Measurements from ENCODE around the gene UCP3. TPM values are rescaled to one million over a fixed set of nuclear protein-coding genes. Genes with fewer than 3 reads are reported as not detected.

UCP3 gene
- total and polyA plus RNA-seq, 12 donors = 0.61 to 12.6 (median 1.6) TPM

DNA sequence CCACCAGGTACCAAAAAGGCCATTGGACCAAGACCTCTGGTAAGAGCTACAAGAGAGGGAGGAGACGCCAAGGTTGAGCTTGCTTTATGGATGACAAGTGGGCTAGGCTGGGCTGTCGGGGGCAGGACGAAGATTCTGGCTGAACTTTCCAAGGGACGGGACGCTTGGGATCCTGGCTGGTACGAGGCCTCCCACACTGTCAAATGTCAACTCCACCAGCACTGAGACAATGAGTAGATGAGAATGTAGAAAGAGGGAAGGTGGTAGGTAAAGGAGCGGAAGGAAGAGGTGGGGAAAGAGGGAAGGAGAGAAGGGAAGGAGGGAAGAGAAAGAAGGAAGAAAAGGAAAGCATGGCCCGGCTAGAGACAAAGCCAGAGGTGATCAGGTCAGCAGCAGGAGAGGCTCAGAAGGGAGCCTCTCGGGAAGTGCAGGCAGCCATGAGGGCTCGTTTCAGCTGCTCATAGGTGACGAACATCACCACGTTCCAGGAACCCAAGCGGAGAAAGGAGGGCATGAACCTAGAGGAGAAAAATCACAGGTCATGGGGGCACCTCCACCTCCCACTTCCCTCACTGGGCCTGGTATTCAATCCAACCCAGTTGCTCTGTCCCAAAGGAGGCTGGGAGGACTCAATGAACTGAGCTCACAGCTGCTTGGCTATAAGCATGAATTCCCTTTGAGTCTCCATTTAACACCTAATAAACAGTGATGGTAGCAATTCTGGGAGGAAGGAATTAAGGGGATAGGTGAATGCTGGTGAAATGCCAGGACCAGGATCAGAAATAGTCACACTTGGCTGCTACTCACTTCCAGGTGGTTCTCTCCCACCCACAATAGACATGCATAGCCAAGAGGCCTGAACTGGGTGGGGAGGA, 34.0 kb downstream of the UCP3 start:
- no peaks in the 10 kb centered on the region for H3K27me3 ChIP-seq
- DNase-seq (no peak), ATAC-seq (no peak)
- peak overlapping the region in 1 of 10 donors; percentile 65 for H3K27ac ChIP-seq
- no peak overlapping the region for H3K4me3 ChIP-seq
- peaks cover 0 to 60% (median 6%) of the 10 kb centered on the region in 9 donors for H3K36me3 ChIP-seq
- H3K4me1 ChIP-seq = peaks cover 0 to 68% (median 5%) of the 10 kb centered on the region in 9 donors
- no peaks in the 10 kb centered on the region for H3K9me3 ChIP-seq
- intact Hi-C loops (cut with DNase I) = loop anchor here in 1 of 10 donors (10.0 kb wide), 1 partner anchor 50 kb away; no protein-coding TSS in a partner anchor
- 93 to 95% methylated on average over 13 of the region's 13 CpGs for WGBS, 2 donors
- TF ChIP-seq, protein P1, sequence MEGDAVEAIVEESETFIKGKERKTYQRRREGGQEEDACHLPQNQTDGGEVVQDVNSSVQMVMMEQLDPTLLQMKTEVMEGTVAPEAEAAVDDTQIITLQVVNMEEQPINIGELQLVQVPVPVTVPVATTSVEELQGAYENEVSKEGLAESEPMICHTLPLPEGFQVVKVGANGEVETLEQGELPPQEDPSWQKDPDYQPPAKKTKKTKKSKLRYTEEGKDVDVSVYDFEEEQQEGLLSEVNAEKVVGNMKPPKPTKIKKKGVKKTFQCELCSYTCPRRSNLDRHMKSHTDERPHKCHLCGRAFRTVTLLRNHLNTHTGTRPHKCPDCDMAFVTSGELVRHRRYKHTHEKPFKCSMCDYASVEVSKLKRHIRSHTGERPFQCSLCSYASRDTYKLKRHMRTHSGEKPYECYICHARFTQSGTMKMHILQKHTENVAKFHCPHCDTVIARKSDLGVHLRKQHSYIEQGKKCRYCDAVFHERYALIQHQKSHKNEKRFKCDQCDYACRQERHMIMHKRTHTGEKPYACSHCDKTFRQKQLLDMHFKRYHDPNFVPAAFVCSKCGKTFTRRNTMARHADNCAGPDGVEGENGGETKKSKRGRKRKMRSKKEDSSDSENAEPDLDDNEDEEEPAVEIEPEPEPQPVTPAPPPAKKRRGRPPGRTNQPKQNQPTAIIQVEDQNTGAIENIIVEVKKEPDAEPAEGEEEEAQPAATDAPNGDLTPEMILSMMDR (IDR thresholded peaks at IDR 0.05) = no peak

DNA sequence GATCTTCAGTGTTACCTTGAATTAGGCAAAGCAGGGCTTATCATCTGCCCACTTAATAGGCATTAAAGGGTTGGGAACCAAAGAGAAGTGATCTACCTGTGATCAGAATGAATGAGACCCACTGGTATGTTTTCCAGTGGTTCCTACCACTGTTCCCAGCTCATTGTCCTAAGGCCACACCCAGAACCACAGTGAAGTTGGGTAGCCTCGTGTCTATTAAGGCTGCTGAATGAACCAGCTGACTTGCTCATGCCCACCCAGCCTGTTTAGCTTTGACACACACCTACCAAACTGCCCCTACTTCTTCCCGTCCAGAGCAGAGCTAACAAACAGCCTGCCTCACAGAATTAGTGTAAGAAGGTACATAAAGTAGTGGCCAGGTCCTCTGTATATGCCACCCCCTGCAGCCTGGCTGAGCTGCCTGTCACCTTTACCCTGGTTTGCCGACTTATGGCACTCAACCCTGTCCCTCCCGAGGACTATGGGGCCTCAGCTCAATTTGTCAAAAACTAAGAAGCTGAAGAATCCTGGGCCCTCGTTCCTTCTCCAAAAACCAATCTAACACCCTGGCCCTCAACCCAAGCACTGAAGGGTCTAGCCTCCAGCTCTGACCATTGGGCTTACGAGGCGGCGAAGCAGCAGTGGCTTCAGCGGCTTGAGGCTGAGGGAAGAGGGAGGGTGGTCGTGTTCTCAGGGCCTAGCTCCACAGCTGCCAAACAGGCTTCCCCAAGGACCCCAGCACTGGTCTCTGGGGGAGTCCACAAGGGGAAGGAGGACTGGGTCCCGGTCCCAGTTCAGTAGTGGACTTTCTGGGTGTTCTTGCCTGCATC, 36.0 kb downstream of the UCP3 start:
- intact Hi-C loops (cut with DNase I) = loop anchor here in 1 of 10 donors (10.0 kb wide), 1 partner anchor 52 kb away; no protein-coding TSS in a partner anchor
- TF ChIP-seq, protein P1 (IDR thresholded peaks at IDR 0.05) = no peak
- Histone ChIP-seq H3K4me3 (no peak overlapping the region), H3K4me1 (peaks cover 0 to 49% (median 5%) of the 10 kb centered on the region in 9 donors), H3K9me3 (no peaks in the 10 kb centered on the region), H3K27ac (peak overlapping the region in 2 of 10 donors; percentile 14 to 53), H3K36me3 (peaks cover 0 to 40% (median 2%) of the 10 kb centered on the region in 9 donors), H3K27me3 (no peaks in the 10 kb centered on the region)
- WGBS, 2 donors = 80 to 85% methylated on average over 11 of the region's 11 CpGs
- ATAC-seq (peak in 1 of 8 donors; percentile 24), DNase-seq (no peak)

DNA sequence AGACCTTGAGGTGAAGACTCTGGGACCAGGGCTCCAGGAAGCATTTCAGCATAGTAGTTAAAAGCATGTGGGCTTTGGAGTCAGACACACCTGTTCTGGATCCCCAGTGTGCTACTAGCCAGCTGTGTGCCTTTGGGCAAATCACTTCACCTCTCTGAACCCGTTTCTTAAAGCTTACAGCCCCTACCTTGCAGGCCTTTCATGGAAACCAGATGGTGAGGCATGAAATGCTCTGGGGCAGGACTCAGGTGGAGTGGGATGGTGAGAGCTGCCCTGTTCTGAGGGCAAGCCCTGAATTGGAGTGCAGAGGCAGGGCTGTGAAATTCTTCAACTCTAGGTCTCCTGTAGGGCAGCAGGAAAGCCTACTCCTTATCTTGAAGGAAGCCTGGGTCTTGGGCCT, 36.7 kb downstream of the UCP3 start:
- intact Hi-C loops (cut with DNase I) = loop anchor here in 1 of 10 donors (10.0 kb wide), 1 partner anchor 53 kb away; no protein-coding TSS in a partner anchor
- DNase-seq (no peak), ATAC-seq (no peak)
- H3K9me3 ChIP-seq = no peaks in the 10 kb centered on the region
- TF ChIP-seq, protein P1 (IDR thresholded peaks at IDR 0.05) = no peak
- H3K4me3 ChIP-seq = no peak overlapping the region
- H3K36me3 ChIP-seq = peaks cover 0 to 34% (median 0%) of the 10 kb centered on the region in 9 donors
- H3K27me3 ChIP-seq = no peaks in the 10 kb centered on the region
- H3K4me1 ChIP-seq = peaks cover 0 to 42% (median 5%) of the 10 kb centered on the region in 9 donors
- no peak overlapping the region for H3K27ac ChIP-seq
- WGBS, 2 donors = 84 to 100% methylated on average over 1 of the region's 1 CpG

DNA sequence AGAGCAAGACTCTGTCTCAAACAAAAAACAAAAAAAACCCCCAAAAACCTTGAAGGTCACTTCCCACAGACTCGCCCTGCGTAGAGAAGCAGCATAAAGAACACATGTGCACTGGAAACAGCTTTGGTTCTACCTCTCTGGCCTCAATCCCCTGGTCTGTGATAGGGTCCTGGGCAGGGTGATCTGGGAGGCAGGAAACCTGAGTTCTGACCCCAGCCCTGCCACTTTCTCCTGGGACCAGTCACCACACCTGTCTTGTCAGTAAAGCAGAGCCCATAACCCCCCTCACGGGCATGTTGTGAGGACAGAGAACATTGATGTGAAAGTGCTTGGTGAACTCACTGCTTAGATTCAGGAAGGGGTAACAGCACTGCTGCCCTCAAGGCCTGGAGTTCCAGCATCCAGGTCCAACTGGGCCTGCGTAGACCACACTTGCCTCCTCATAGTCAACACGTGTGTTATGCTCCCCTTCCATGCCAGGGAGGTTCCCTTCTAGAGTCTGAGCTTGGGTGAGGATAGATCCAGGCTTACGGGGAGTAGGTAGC, 37.6 kb downstream of the UCP3 start:
- Histone ChIP-seq H3K4me3 (no peak overlapping the region), H3K4me1 (peaks cover 0 to 34% (median 5%) of the 10 kb centered on the region in 9 donors), H3K9me3 (no peaks in the 10 kb centered on the region), H3K27ac (no peak overlapping the region), H3K36me3 (peaks cover 0 to 24% (median 0%) of the 10 kb centered on the region in 9 donors), H3K27me3 (no peaks in the 10 kb centered on the region)
- intact Hi-C loops (cut with DNase I) = loop anchor here in 1 of 10 donors (10.0 kb wide), 1 partner anchor 54 kb away; no protein-coding TSS in a partner anchor
- ATAC-seq (peak in 1 of 8 donors; percentile 7), DNase-seq (no peak)
- TF ChIP-seq, protein P1 (IDR thresholded peaks at IDR 0.05) = no peak
- WGBS, 2 donors = 88% methylated on average over 6 of the region's 6 CpGs

All from heart right ventricle (tissue), 16 donors.